ENCODE results near the gene WDFY4. TPM values are rescaled to one million over a fixed set of nuclear protein-coding genes. Genes with fewer than 3 reads are reported as not detected.

The WDFY4 gene
- total RNA-seq, 1 donor from 2014 or later = not detected

GRCh38 chr10:48973065-48973464, 288.4 kb downstream of the WDFY4 start:
- H3K4me1 Mint-ChIP-seq (ENCODE audit: low read depth) = no peaks in the 10 kb centered on the region

GRCh38 chr10:48974510-48975156, 290.0 kb downstream of the WDFY4 start:
- Mint-ChIP-seq H3K4me1 (ENCODE audit: low read depth) (no peaks in the 10 kb centered on the region), H3K27me3 (ENCODE audit: low read depth) (peaks cover 32% of the 10 kb centered on the region), H3K27ac (ENCODE audit: unreplicated experiment) (no peak overlapping the region), H3K36me3 (ENCODE audit: low read depth) (peaks cover 2% of the 10 kb centered on the region), H3K9me3 (ENCODE audit: low read depth) (peaks cover 8% of the 10 kb centered on the region), H3K4me3 (ENCODE audit: unreplicated experiment) (no peak overlapping the region)
- no peak for TF ChIP-seq CTCF (IDR thresholded peaks at IDR 0.05)
- DNase-seq (ENCODE audit: low spot score) = no peak

More at GRCh38 chr10:48973065-48973464, 288.4 kb downstream of the WDFY4 start:
- no peak for DNase-seq (ENCODE audit: low spot score)
- no peak for TF ChIP-seq CTCF (IDR thresholded peaks at IDR 0.05)
- Mint-ChIP-seq H3K27me3 (ENCODE audit: low read depth) (peaks cover 20% of the 10 kb centered on the region), H3K27ac (ENCODE audit: unreplicated experiment) (no peak overlapping the region), H3K4me3 (ENCODE audit: unreplicated experiment) (no peak overlapping the region), H3K36me3 (ENCODE audit: low read depth) (peaks cover 2% of the 10 kb centered on the region), H3K9me3 (ENCODE audit: low read depth) (peaks cover 8% of the 10 kb centered on the region)

GRCh38 chr10:48976196-48976595, 291.5 kb downstream of the WDFY4 start:
- H3K4me3 Mint-ChIP-seq (ENCODE audit: unreplicated experiment) = no peak overlapping the region
- peaks cover 8% of the 10 kb centered on the region for H3K9me3 Mint-ChIP-seq (ENCODE audit: low read depth)
- H3K27me3 Mint-ChIP-seq (ENCODE audit: low read depth) = peaks cover 33% of the 10 kb centered on the region
- no peak overlapping the region for H3K27ac Mint-ChIP-seq (ENCODE audit: unreplicated experiment)
- H3K4me1 Mint-ChIP-seq (ENCODE audit: low read depth) = no peaks in the 10 kb centered on the region
- TF ChIP-seq CTCF (IDR thresholded peaks at IDR 0.05) = peak; percentile 64
- H3K36me3 Mint-ChIP-seq (ENCODE audit: low read depth) = peaks cover 2% of the 10 kb centered on the region
- no peak for DNase-seq (ENCODE audit: low spot score)

- Mint-ChIP-seq H3K36me3 (ENCODE audit: low read depth) (no peaks in the 10 kb centered on the region), H3K27me3 (ENCODE audit: low read depth) (peaks cover 19% of the 10 kb centered on the region), H3K4me1 (ENCODE audit: low read depth) (no peaks in the 10 kb centered on the region), H3K9me3 (ENCODE audit: low read depth) (no peaks in the 10 kb centered on the region), H3K4me3 (ENCODE audit: unreplicated experiment) (no peak overlapping the region), H3K27ac (ENCODE audit: unreplicated experiment) (no peak overlapping the region)
- no peak for DNase-seq (ENCODE audit: low spot score)
- TF ChIP-seq CTCF (IDR thresholded peaks at IDR 0.05) = no peak
Observed at GRCh38 chr10:48978318-48978717, 293.6 kb downstream of the WDFY4 start.

GRCh38 chr10:48981310-48981907, 296.7 kb downstream of the WDFY4 start:
- H3K27me3 Mint-ChIP-seq (ENCODE audit: low read depth) = peaks cover 14% of the 10 kb centered on the region
- no peak for DNase-seq (ENCODE audit: low spot score)
- H3K36me3 Mint-ChIP-seq (ENCODE audit: low read depth) = no peaks in the 10 kb centered on the region
- no peaks in the 10 kb centered on the region for H3K9me3 Mint-ChIP-seq (ENCODE audit: low read depth)
- no peak overlapping the region for H3K27ac Mint-ChIP-seq (ENCODE audit: unreplicated experiment)
- TF ChIP-seq CTCF (IDR thresholded peaks at IDR 0.05) = peak; percentile 92
- no peaks in the 10 kb centered on the region for H3K4me1 Mint-ChIP-seq (ENCODE audit: low read depth)
- no peak overlapping the region for H3K4me3 Mint-ChIP-seq (ENCODE audit: unreplicated experiment)

Measured in chondrocyte (in vitro differentiated cells).